Measurements from ENCODE around the gene PGC. TPM values are rescaled to one million over a fixed set of nuclear protein-coding genes. Genes with fewer than 3 reads are reported as not detected.

Gene PGC
- total and polyA plus RNA-seq, 2 experiments from 2014 or later: 0.10 TPM; not detected in 1

GRCh38 chr6:41704656-41705310 lies 42.4 kb downstream of the PGC start:
- H3K27me3 ChIP-seq: no peaks in the 10 kb centered on the region
- H3K9me3 ChIP-seq (ENCODE audit: low read depth): no peaks in the 10 kb centered on the region

GRCh38 chr6:41704028-41704427 lies 43.2 kb downstream of the PGC start:
- TF ChIP-seq, protein P1, sequence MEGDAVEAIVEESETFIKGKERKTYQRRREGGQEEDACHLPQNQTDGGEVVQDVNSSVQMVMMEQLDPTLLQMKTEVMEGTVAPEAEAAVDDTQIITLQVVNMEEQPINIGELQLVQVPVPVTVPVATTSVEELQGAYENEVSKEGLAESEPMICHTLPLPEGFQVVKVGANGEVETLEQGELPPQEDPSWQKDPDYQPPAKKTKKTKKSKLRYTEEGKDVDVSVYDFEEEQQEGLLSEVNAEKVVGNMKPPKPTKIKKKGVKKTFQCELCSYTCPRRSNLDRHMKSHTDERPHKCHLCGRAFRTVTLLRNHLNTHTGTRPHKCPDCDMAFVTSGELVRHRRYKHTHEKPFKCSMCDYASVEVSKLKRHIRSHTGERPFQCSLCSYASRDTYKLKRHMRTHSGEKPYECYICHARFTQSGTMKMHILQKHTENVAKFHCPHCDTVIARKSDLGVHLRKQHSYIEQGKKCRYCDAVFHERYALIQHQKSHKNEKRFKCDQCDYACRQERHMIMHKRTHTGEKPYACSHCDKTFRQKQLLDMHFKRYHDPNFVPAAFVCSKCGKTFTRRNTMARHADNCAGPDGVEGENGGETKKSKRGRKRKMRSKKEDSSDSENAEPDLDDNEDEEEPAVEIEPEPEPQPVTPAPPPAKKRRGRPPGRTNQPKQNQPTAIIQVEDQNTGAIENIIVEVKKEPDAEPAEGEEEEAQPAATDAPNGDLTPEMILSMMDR (IDR thresholded peaks at IDR 0.05; ENCODE audit: low read depth, low read length): no peak
- Histone ChIP-seq H3K36me3 (no peaks in the 10 kb centered on the region), H3K27ac (no peak overlapping the region), H3K27me3 (no peaks in the 10 kb centered on the region), H3K4me1 (ENCODE audit: low read depth) (peaks cover 19% of the 10 kb centered on the region), H3K9me3 (ENCODE audit: low read depth) (no peaks in the 10 kb centered on the region), H3K4me3 (no peak overlapping the region)
- no peak for DNase-seq (ENCODE audit: low read depth in 1 of 2, low spot score in 1 of 2)

More at GRCh38 chr6:41704656-41705310, 42.4 kb downstream of the PGC start:
- Histone ChIP-seq H3K4me1 (ENCODE audit: low read depth) (peaks cover 19% of the 10 kb centered on the region), H3K27ac (peak overlapping the region; percentile 83), H3K4me3 (no peak overlapping the region), H3K36me3 (no peaks in the 10 kb centered on the region)
- TF ChIP-seq, protein P1 (IDR thresholded peaks at IDR 0.05; ENCODE audit: low read depth, low read length): no peak
- no peak for DNase-seq (ENCODE audit: low read depth in 1 of 2, low spot score in 1 of 2)

GRCh38 chr6:41702771-41703494 lies 44.3 kb downstream of the PGC start:
- no peak for DNase-seq (ENCODE audit: low read depth in 1 of 2, low spot score in 1 of 2)
- no peaks in the 10 kb centered on the region for H3K27me3 ChIP-seq

GRCh38 chr6:41702089-41702745 lies 45.0 kb downstream of the PGC start:
- no peak overlapping the region for H3K27ac ChIP-seq
- peaks cover 19% of the 10 kb centered on the region for H3K4me1 ChIP-seq (ENCODE audit: low read depth)
- H3K36me3 ChIP-seq: no peaks in the 10 kb centered on the region
- H3K9me3 ChIP-seq (ENCODE audit: low read depth): no peaks in the 10 kb centered on the region
- TF ChIP-seq, protein P1 (IDR thresholded peaks at IDR 0.05; ENCODE audit: low read depth, low read length): no peak
- no peak for DNase-seq (ENCODE audit: low read depth in 1 of 2, low spot score in 1 of 2)
- no peaks in the 10 kb centered on the region for H3K27me3 ChIP-seq
- H3K4me3 ChIP-seq: no peak overlapping the region

More at GRCh38 chr6:41702771-41703494, 44.3 kb downstream of the PGC start:
- TF ChIP-seq, protein P1 (IDR thresholded peaks at IDR 0.05; ENCODE audit: low read depth, low read length): no peak
- Histone ChIP-seq H3K9me3 (ENCODE audit: low read depth) (no peaks in the 10 kb centered on the region), H3K4me1 (ENCODE audit: low read depth) (peaks cover 19% of the 10 kb centered on the region), H3K36me3 (no peaks in the 10 kb centered on the region), H3K4me3 (no peak overlapping the region), H3K27ac (no peak overlapping the region)

DNA sequence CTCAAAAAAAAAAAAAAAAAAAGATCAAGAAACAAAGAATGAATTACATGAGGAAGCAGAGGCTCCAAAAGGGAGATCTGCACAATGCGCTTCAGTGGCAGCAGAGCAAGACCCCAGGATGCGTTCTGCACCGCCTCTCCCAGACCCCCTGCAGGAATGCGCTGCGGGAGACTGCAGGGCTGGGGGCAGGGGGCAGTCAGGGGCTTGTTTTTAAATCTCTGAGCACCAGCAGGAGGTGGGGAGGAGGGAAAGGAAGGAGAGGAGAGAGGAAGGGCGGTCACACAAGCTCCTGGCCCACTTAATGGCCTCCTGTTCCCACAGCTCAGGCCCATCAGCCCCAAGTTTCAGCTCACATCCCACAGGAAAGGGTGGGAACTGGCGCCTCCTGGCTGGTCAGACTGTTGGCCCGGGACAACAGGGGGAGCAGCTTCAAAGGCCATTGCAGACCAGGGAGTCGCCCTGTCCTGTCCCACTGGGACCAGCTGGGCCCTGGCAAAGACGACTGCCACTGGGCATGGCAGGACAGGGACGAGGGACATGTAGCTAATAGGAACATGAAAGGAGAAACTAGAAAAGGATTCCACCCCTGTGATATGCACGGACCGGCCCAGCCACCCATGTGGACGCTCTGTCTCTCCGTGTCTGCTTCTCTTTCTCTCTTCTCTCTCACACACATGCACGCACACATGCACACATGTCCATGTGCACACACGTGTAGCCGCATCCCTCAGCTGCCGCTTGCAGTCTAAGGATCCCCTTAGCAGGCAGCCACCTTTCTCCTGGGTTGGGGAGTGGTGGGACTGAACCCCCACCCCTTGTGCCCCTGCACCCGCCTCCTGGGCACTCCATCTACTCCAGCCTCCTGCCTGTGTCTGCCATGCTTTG lies 46.5 kb downstream of the PGC start:
- TF ChIP-seq, protein P1 (IDR thresholded peaks at IDR 0.05; ENCODE audit: low read depth, low read length): peak; percentile 11
- H3K4me1 ChIP-seq (ENCODE audit: low read depth): peaks cover 8% of the 10 kb centered on the region
- no peak for DNase-seq (ENCODE audit: low read depth in 1 of 2, low spot score in 1 of 2)
- no peaks in the 10 kb centered on the region for H3K36me3 ChIP-seq
- no peaks in the 10 kb centered on the region for H3K27me3 ChIP-seq
- no peaks in the 10 kb centered on the region for H3K9me3 ChIP-seq (ENCODE audit: low read depth)
- no peak overlapping the region for H3K4me3 ChIP-seq
- no peak overlapping the region for H3K27ac ChIP-seq

Data from cardiac muscle cell (in vitro differentiated cells and primary cell).